Lower leg skin (tissue), 4 donors: ENCODE results near the gene DEPDC7. TPM values are rescaled to one million over a fixed set of nuclear protein-coding genes. Genes with fewer than 3 reads are reported as not detected.

Experiments used
- DNase-seq, 2 donors: peaks; one replicate each; pipeline ENCODE4 v3.0.0-alpha.2; 2019; ENCODE audit warnings: low spot score in 2 of 2
- H3K4me3 ChIP-seq: fragments of 200-600 bp; sonication (generic); 2 replicates; pipeline ENCODE4 v1.5.1; 2017; ENCODE audit warnings: mild to moderate bottlenecking, low read depth; ENCODE audit not compliant: poor library complexity, severe bottlenecking
- POLR2A ChIP-seq, 2 donors: fragments of 450-650 bp; IDR thresholded peaks; one replicate each; pipeline ENCODE4 v1.6.1; 2016 to 2017; ENCODE audit warnings: antibody characterized with exemption in 2 of 2, mild to moderate bottlenecking in 1 of 2, moderate library complexity in 1 of 2
- WGBS, 2 donors: methylation state at CpG; one replicate each; pipeline ENCODE4 v1.1.5; 2018; 5-methylcytosine and 5-hydroxymethylcytosine counted together
- intact Hi-C: fragments of 100-400 bp; cut with DNase I; formaldehyde crosslinking; loops from one replicate; pipeline ENCODE4 v1.15.0; 2023; ENCODE audit warnings: low total_unique reads
- total RNA-seq, 4 donors: library from RNA; depleted of rRNA; stranded (reverse); fragments of >200 nt; gene quantifications; one replicate each; pipeline ENCODE4 v1.1.0, GENCODE V29; 2016
- TF ChIP-seq, protein P1 (sequence below), 3 donors: fragments of 450-650 bp; IDR thresholded peaks; one replicate each; pipeline ENCODE4 v1.5.1; 2016; ENCODE audit warnings: antibody characterized with exemption in 3 of 3, mild to moderate bottlenecking in 3 of 3, moderate library complexity in 2 of 3

Gene DEPDC7
- total RNA-seq, 4 donors from 2014 or later, result 2.7 to 5.3 (median 4.0) TPM

DNA sequence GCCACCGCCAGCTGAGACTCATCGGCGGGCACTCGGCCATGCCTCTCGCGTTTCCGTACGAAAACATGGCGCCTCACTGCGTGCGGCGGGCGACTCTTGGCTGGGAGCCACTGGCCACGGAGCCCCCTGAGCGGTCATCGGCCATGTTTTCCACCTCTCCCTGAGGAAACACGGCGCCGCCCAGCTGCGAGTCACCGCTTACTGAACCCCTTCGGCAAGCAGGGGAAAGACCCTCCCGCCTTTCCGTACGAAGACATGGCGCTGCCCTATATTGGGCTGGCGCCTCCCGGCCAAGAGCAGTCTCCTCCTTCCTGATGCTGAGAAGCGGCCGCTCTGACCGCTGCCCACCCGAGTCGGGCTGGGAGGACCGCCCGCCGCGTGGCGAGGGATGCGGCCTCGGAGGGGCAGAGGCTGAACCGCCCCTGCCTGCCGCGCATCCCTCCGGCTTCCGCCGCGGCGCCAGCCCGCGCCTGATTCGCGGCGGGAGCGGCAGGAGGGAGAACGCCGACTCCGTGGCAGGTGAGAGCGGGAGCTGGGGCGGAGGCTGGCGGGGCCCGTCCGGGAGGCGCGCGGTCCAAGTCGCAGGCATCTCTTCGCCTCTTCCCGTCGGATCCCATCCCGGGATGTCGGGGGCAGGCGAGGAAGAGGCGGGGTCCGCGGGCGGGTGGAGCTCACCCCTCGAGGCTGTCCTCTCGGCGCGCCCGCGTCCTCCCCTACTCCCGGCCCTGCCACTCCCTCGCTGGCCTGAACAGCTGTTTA lies 23.8 kb downstream of the DEPDC7 start, which contains the start of gene TCP11L1:
TCP11L1 (plus strand) TSS at position 299 of the 759 bp plus-strand sequence. CDS start 4,202 bp downstream, outside the sequence.
- no peak for TF ChIP-seq POLR2A (IDR thresholded peaks at IDR 0.05)
- TF ChIP-seq, protein P1, sequence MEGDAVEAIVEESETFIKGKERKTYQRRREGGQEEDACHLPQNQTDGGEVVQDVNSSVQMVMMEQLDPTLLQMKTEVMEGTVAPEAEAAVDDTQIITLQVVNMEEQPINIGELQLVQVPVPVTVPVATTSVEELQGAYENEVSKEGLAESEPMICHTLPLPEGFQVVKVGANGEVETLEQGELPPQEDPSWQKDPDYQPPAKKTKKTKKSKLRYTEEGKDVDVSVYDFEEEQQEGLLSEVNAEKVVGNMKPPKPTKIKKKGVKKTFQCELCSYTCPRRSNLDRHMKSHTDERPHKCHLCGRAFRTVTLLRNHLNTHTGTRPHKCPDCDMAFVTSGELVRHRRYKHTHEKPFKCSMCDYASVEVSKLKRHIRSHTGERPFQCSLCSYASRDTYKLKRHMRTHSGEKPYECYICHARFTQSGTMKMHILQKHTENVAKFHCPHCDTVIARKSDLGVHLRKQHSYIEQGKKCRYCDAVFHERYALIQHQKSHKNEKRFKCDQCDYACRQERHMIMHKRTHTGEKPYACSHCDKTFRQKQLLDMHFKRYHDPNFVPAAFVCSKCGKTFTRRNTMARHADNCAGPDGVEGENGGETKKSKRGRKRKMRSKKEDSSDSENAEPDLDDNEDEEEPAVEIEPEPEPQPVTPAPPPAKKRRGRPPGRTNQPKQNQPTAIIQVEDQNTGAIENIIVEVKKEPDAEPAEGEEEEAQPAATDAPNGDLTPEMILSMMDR (IDR thresholded peaks at IDR 0.05), result no peak
- 0 to 1% methylated on average over 20 to 37 of the region's 84 CpGs for WGBS, 2 donors
- peak within 1 kb of the TSS; percentile 79 for H3K4me3 ChIP-seq
- intact Hi-C loops, result no loop called here
- DNase-seq, result peak; percentile 91 to 98

DNA sequence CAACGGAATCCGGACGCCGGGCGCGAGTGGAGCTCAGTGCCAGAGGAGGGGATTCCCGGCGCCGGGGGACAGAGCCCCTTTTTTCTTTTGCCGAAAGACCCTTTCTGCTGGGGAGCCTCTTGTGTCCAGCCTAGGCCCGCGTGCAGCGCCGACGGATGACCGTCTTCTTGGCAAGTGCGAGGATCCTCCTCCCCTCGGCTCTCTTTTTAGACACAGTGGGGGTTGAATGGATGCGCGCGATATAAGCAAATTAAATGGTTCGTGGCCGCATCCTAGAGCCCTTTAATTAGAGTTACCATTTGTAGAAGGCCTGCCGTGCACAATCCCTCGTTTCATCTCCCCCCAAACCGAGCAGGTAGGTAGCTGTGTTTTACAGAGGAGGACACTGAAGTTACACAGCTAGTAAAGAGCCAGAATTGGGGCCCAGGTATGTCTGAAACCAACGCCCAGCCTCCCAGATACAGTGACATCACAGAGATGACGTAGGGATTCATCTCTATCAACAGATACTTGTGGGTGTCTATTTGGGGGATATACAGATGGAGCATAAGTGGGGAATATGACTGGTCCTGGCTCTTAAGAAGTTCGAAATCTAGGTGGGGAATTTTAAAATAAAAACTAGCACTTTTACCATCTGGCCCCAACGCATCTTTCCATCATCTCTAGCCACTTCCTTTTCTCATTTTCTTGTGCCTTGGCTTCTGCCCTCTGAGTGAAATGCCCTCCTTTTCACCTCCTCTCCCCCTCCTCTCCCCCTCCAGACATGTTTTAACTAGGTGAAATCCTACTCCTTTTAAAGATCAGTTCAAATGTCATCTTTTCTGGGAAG lies 24.6 kb downstream of the DEPDC7 start:
- no peak for DNase-seq
- H3K4me3 ChIP-seq, result peak overlapping the region; percentile 79
- no peak for TF ChIP-seq POLR2A (IDR thresholded peaks at IDR 0.05)
- WGBS, 2 donors, result 2 to 3% methylated on average over 28 to 30 of the region's 30 CpGs
- intact Hi-C loops, result no loop called here

DNA sequence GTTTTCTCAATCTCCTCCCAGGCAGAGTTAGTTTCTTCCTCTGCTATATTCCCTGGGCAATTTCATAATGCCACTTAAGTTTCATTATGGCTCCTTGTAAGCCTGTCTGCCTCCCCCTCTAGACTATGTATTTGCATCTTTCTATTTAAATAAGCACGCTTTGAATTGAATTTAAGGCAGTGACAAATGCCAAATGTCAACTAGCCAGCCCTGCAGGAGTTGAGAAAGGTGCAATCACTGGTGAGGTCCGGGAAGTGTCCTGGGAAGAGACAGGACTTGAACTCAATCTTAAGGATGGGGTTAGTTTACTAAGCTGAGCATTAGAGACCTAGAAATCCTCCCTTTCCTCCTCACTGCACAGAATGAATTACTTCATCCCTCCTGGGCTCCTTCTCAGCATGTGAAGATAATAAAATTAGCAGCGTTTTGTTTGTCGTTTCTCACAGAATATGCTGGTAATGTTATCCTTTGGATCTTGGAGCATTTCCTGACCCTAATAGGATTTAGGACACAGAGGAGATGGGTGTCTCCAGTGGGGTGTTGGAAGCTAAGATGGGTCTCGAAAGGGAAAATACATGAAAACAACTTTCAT lies 25.3 kb downstream of the DEPDC7 start:
- WGBS, 2 donors, result 45 to 53% methylated on average over 5 of the region's 5 CpGs
- no peak overlapping the region for H3K4me3 ChIP-seq
- intact Hi-C loops, result no loop called here
- TF ChIP-seq POLR2A (IDR thresholded peaks at IDR 0.05), result no peak
- TF ChIP-seq, protein P1 (IDR thresholded peaks at IDR 0.05), result no peak
- no peak for DNase-seq

DNA sequence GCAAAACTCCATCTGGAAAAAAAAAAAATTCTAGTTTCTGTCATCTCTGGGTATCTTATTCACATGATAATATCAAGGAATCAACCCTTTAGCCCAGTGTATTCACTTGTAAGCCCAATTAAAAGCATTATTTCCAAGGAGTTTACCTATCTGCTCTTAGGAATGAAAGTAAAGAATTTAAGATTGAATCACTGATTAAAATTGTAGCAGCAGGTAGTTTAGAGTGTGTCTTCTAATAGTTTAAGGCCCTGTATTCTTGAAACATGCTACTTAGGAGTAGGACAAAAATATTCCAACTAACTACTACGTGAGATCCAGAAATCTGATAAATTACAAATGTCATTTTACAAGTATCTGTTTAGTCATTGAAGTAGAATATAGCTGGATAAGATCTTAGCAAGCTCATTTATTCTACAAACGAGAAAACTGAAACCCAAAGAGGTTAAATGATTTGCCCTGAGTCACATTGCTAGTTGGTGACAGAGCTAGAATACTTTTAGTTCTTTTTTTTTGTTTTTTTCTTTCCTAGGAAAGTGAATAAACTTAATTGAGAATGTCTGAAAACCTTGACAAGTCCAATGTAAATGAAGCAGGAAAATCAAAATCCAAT lies 27.6 kb downstream of the DEPDC7 start:
- intact Hi-C loops, result no loop called here

DNA sequence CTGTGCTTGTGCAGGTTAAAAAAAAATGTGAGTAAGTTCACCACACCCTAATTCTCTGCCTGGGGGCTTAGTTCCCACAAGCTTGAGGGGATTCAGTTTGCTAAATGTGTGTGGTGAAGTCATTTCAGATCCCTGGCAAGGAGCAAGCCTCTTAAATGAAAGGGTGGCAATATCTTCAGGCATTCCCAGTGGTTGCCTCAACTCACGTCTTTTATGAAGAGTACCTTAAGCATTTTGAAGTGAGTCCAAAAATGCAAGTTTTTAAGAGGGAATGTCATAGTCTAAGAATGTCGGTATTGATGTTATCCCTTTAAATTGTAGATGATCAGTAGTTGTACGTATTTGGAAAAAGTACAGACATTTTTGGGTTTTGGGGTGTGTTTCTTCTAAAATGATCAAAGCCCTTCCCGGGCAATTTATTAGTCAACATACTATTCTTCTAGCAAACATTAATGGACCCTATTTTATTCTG lies 28.6 kb downstream of the DEPDC7 start:
- WGBS, 2 donors, result 59 to 65% methylated on average over 4 of the region's 4 CpGs
- no peak for TF ChIP-seq POLR2A (IDR thresholded peaks at IDR 0.05)
- TF ChIP-seq, protein P1 (IDR thresholded peaks at IDR 0.05), result no peak
- intact Hi-C loops, result no loop called here
- DNase-seq, result peak in 1 of 2 donors; percentile 58
- no peak overlapping the region for H3K4me3 ChIP-seq

More for the DNA sequence above, 27.6 kb downstream of the DEPDC7 start:
- WGBS, 2 donors, result 57 to 62% methylated on average over 2 of the region's 2 CpGs
- no peak for TF ChIP-seq POLR2A (IDR thresholded peaks at IDR 0.05)
- TF ChIP-seq, protein P1 (IDR thresholded peaks at IDR 0.05), result no peak
- H3K4me3 ChIP-seq, result no peak overlapping the region
- no peak for DNase-seq
